Loucy (cell line): Measurements from ENCODE around the gene IFI44.
A peak's percentile ranks its signal among the peaks of the same experiment; 100 is the strongest.

Source experiments
- H2AFZ ChIP-seq: fragments of 200-600 bp; sonication (generic); 2 replicates; pipeline ENCODE4 v1.6.0; 2016; ENCODE audit warnings: antibody characterized with exemption, mild to moderate bottlenecking, low read length, moderate library complexity
- H3F3A ChIP-seq: fragments of 200-600 bp; 2 replicates; pipeline ENCODE4 v1.6.0; 2016; ENCODE audit warnings: antibody characterized with exemption, low read depth, mild to moderate bottlenecking
- H3K27me3 ChIP-seq: fragments of 200-600 bp; sonication (generic); 2 replicates; pipeline ENCODE4 v1.6.1; 2014; ENCODE audit warnings: low read length, mild to moderate bottlenecking; ENCODE audit not compliant: insufficient read depth, poor library complexity, severe bottlenecking
- H3K36me3 ChIP-seq: fragments of 200-600 bp; sonication (generic); 2 replicates; pipeline ENCODE4 v1.6.1; 2016; ENCODE audit warnings: low read length; ENCODE audit not compliant: insufficient read depth
- H3K4me1 ChIP-seq: fragments of 200-600 bp; sonication (generic); 2 replicates; pipeline ENCODE4 v1.5.1; 2014; ENCODE audit warnings: low read length, mild to moderate bottlenecking; ENCODE audit not compliant: insufficient read depth, poor library complexity, severe bottlenecking
- H3K4me2 ChIP-seq: fragments of 200-600 bp; sonication (generic); 2 replicates; pipeline ENCODE4 v1.6.0; 2014; ENCODE audit warnings: antibody characterized with exemption, low read length, low read depth, mild to moderate bottlenecking; ENCODE audit not compliant: poor library complexity, severe bottlenecking
- H3K4me3 ChIP-seq: fragments of 200-600 bp; sonication (generic); 2 replicates; pipeline ENCODE4 v1.5.1; 2014; ENCODE audit warnings: low read length, mild to moderate bottlenecking, mixed read lengths; ENCODE audit not compliant: poor library complexity, severe bottlenecking
- H3K79me2 ChIP-seq: fragments of 200-600 bp; sonication (generic); 2 replicates; pipeline ENCODE4 v1.6.1; 2014; ENCODE audit warnings: low read length; ENCODE audit not compliant: insufficient read depth
- H3K9ac ChIP-seq: fragments of 200-600 bp; sonication (generic); 2 replicates; pipeline ENCODE4 v1.6.0; 2014; ENCODE audit warnings: mild to moderate bottlenecking, low read depth, low read length, moderate library complexity; ENCODE audit not compliant: poor library complexity, severe bottlenecking
- H3K9me2 ChIP-seq: fragments of 200-600 bp; sonication (generic); replicated peaks from 2 replicates; pipeline ENCODE4 v1.6.1; 2016; ENCODE audit warnings: low read depth, low read length, mixed read lengths
- H3K9me3 ChIP-seq: fragments of 200-600 bp; sonication (generic); 2 replicates; pipeline ENCODE4 v1.6.1; 2014; ENCODE audit warnings: mild to moderate bottlenecking, antibody characterized with exemption, low read length, low read depth; ENCODE audit not compliant: insufficient read depth
- H4K20me1 ChIP-seq: fragments of 200-600 bp; sonication (generic); 2 replicates; pipeline ENCODE4 v1.6.0; 2014; ENCODE audit warnings: antibody characterized with exemption, low read length, mild to moderate bottlenecking; ENCODE audit not compliant: insufficient read depth, poor library complexity, severe bottlenecking
- CTCF ChIP-seq: fragments of 200-600 bp; sonication (generic); conservative IDR thresholded peaks from 2 replicates; pipeline ENCODE4 v1.5.1; 2014; ENCODE audit warnings: mild to moderate bottlenecking, antibody characterized with exemption, low read length
- EZH2phosphoT487 ChIP-seq: fragments of 200-600 bp; IDR thresholded peaks from 2 replicates; pipeline ENCODE4 v1.6.1; 2018; ENCODE audit warnings: antibody characterized with exemption, mild to moderate bottlenecking, moderate library complexity, borderline replicate concordance

IFI44 gene

GRCh38 chr1:78622548-78622947 lies 27.1 kb upstream of the IFI44 start:
- Histone ChIP-seq H3K4me3 (no peak overlapping the region), H3K9me3 (no peaks in the 10 kb centered on the region), H3K79me2 (no peaks in the 10 kb centered on the region), H4K20me1 (no peaks in the 10 kb centered on the region), H3K4me2 (no peak overlapping the region), H3K4me1 (peaks cover 11% of the 10 kb centered on the region), H2AFZ (peak overlapping the region; percentile 50), H3F3A (0 out of 2 replicates have a peak, but pooled peaks cover 5% of the 10 kb centered on the region), H3K27me3 (no peaks in the 10 kb centered on the region), H3K36me3 (no peaks in the 10 kb centered on the region), H3K9me2 (no peaks in the 10 kb centered on the region), H3K9ac (no peak overlapping the region)
- TF ChIP-seq CTCF (no peak), EZH2phosphoT487 (no peak)

- H2AFZ ChIP-seq, result no peak overlapping the region
- TF ChIP-seq EZH2phosphoT487 (no peak), CTCF (no peak)
- 0 out of 2 replicates have a peak, but pooled peaks cover 5% of the 10 kb centered on the region for H3F3A ChIP-seq
- no peaks in the 10 kb centered on the region for H4K20me1 ChIP-seq
- no peak overlapping the region for H3K4me2 ChIP-seq
- H3K36me3 ChIP-seq, result no peaks in the 10 kb centered on the region
- no peak overlapping the region for H3K9ac ChIP-seq
- peaks cover 11% of the 10 kb centered on the region for H3K4me1 ChIP-seq
- H3K9me3 ChIP-seq, result no peaks in the 10 kb centered on the region
- no peak overlapping the region for H3K4me3 ChIP-seq
- no peaks in the 10 kb centered on the region for H3K27me3 ChIP-seq
- no peaks in the 10 kb centered on the region for H3K9me2 ChIP-seq
- no peaks in the 10 kb centered on the region for H3K79me2 ChIP-seq
Measured at GRCh38 chr1:78624035-78624434, 25.6 kb upstream of the IFI44 start.

- Histone ChIP-seq H3K9me2 (no peaks in the 10 kb centered on the region), H3K4me3 (no peak overlapping the region), H3K36me3 (no peaks in the 10 kb centered on the region), H2AFZ (no peak overlapping the region), H3K4me2 (no peak overlapping the region), H3K79me2 (no peaks in the 10 kb centered on the region), H3K4me1 (no peaks in the 10 kb centered on the region), H3K9me3 (no peaks in the 10 kb centered on the region), H3K9ac (no peak overlapping the region), H3K27me3 (no peaks in the 10 kb centered on the region), H4K20me1 (no peaks in the 10 kb centered on the region), H3F3A (no peaks in the 10 kb centered on the region)
- TF ChIP-seq CTCF, result no peak
- TF ChIP-seq EZH2phosphoT487, result no peak
Measured at GRCh38 chr1:78627321-78627720, 22.3 kb upstream of the IFI44 start.
